NCI-H1092 treated with DMSO at 0.1 percent for 48 hours (cell line): Measurements from ENCODE around the gene CIAO2A.

ENCODE experiments used
- DNase-seq: peaks from one replicate; lab custom pipeline; 2025; lab: John Stamatoyannopoulos, UW

CIAO2A gene

GRCh38 chr15:64038878-64039610, 54.6 kb downstream of the CIAO2A start:
- DNase-seq = no peak

GRCh38 chr15:64037966-64038365, 55.7 kb downstream of the CIAO2A start:
- no peak for DNase-seq

GRCh38 chr15:64037116-64037515, 56.5 kb downstream of the CIAO2A start:
- no peak for DNase-seq

- DNase-seq = no peak
Observed at GRCh38 chr15:64035525-64035924, 58.1 kb downstream of the CIAO2A start.

- no peak for DNase-seq
Observed at GRCh38 chr15:64034519-64034918, 59.1 kb downstream of the CIAO2A start.

GRCh38 chr15:64032329-64032728, 61.3 kb downstream of the CIAO2A start:
- DNase-seq = no peak

- no peak for DNase-seq
Observed at GRCh38 chr15:64030123-64030522, 63.5 kb downstream of the CIAO2A start.

- DNase-seq = no peak
Observed at GRCh38 chr15:64029633-64030032, 64.0 kb downstream of the CIAO2A start.

GRCh38 chr15:64029110-64029509, 64.5 kb downstream of the CIAO2A start:
- DNase-seq = no peak

GRCh38 chr15:64026591-64026990, 67.0 kb downstream of the CIAO2A start:
- DNase-seq = no peak

GRCh38 chr15:64024172-64025050, 69.2 kb downstream of the CIAO2A start:
- no peak for DNase-seq

- DNase-seq = no peak
Observed at GRCh38 chr15:64023220-64023619, 70.4 kb downstream of the CIAO2A start.

- DNase-seq = no peak
Observed at GRCh38 chr15:64022571-64022970, 71.1 kb downstream of the CIAO2A start.
